MM.1S (cell line): Measurements from ENCODE around the gene PPARD.

Experiments used
- DNase-seq: peaks from one replicate; pipeline ENCODE4 v3.0.0-alpha.2; 2015
- H2AFZ ChIP-seq: fragments of 300-600 bp; sonication (generic); 2 replicates; pipeline ENCODE4 v1.6.0; 2016; ENCODE audit warnings: antibody characterized with exemption, low read length
- H3F3A ChIP-seq: fragments of 300-600 bp; sonication (generic); 2 replicates; pipeline ENCODE4 v1.6.1; 2016; ENCODE audit warnings: mild to moderate bottlenecking, antibody characterized with exemption, low read length, moderate library complexity, mixed read lengths; ENCODE audit not compliant: insufficient read depth
- H3K27ac ChIP-seq: fragments of 300-600 bp; sonication (generic); 2 replicates; pipeline ENCODE4 v1.5.1; 2016; ENCODE audit warnings: mild to moderate bottlenecking, low read length
- H3K27me3 ChIP-seq: fragments of 300-600 bp; sonication (generic); replicated peaks from 2 replicates; pipeline ENCODE4 v1.6.0; 2016; ENCODE audit warnings: low read length; ENCODE audit not compliant: insufficient read depth
- H3K36me3 ChIP-seq: fragments of 300-600 bp; sonication (generic); replicated peaks from 2 replicates; pipeline ENCODE4 v1.6.1; 2016; ENCODE audit warnings: mild to moderate bottlenecking, low read length, mixed read lengths; ENCODE audit not compliant: insufficient read depth
- H3K4me1 ChIP-seq: fragments of 300-600 bp; sonication (generic); 2 replicates; pipeline ENCODE4 v1.6.1; 2016; ENCODE audit warnings: low read length, mixed read lengths
- H3K4me2 ChIP-seq: fragments of 300-600 bp; sonication (generic); 2 replicates; pipeline ENCODE4 v1.6.0; 2016; ENCODE audit warnings: low read depth, low read length
- H3K4me3 ChIP-seq: fragments of 300-600 bp; sonication (generic); 2 replicates; pipeline ENCODE4 v1.5.1; 2016; ENCODE audit warnings: low read length, mixed read lengths
- H3K79me2 ChIP-seq: fragments of 300-600 bp; sonication (generic); 2 replicates; pipeline ENCODE4 v1.6.1; 2016; ENCODE audit warnings: mixed run types, low read length, mixed read lengths
- H3K9ac ChIP-seq: fragments of 300-600 bp; sonication (generic); 2 replicates; pipeline ENCODE4 v1.6.1; 2016; ENCODE audit warnings: low read length, mixed read lengths
- H3K9me2 ChIP-seq: fragments of 300-600 bp; sonication (generic); replicated peaks from 2 replicates; pipeline ENCODE4 v1.6.1; 2016; ENCODE audit warnings: mild to moderate bottlenecking, low read length, mixed read lengths; ENCODE audit not compliant: insufficient read depth
- H3K9me3 ChIP-seq: fragments of 300-600 bp; sonication (generic); replicated peaks from 2 replicates; pipeline ENCODE4 v1.6.1; 2016; ENCODE audit warnings: mild to moderate bottlenecking, low read length, mixed read lengths; ENCODE audit not compliant: insufficient read depth
- H4K20me1 ChIP-seq: fragments of 300-600 bp; sonication (generic); 2 replicates; pipeline ENCODE4 v1.6.1; 2016; ENCODE audit warnings: mild to moderate bottlenecking, low read length, moderate library complexity, mixed read lengths; ENCODE audit not compliant: insufficient read depth
- EZH2 ChIP-seq: fragments of 300-600 bp; sonication (generic); optimal IDR thresholded peaks from 2 replicates; pipeline ENCODE3; 2017; ENCODE audit warnings: low read depth, mild to moderate bottlenecking, antibody characterized with exemption, low read length, mixed read lengths
- EZH2phosphoT487 ChIP-seq: fragments of 300-600 bp; sonication (generic); IDR thresholded peaks from 2 replicates; pipeline ENCODE4 v1.6.1; 2018; ENCODE audit warnings: antibody characterized with exemption, low read length
- TF ChIP-seq, protein P1 (sequence below): fragments of 300-600 bp; sonication (generic); IDR thresholded peaks from 2 replicates; pipeline ENCODE4 v1.5.1; 2016; ENCODE audit warnings: antibody characterized with exemption, low read length, mixed read lengths

Gene PPARD

DNA sequence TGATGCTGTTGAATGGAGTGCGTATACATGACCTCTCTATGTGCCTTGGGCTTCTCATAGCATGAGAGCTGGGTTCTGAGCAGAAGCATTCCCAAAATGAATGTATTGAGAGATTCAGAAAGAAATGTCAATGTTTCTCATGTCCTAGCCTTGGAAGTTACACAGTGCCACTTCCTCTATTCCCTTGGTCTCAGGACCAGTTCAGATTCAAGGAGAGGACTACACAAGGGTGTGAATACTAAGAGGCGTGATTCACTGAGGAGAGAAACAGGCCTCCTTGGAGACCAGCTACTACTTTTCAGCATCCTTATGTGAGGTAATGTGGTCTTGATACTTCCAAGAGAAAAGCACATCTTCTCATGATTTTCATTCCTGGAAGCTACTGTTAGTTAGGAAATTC, 10.4 kb downstream of the PPARD start:
- Histone ChIP-seq H3K27ac (no peak overlapping the region), H3K4me2 (no peak overlapping the region), H3K9me2 (no peaks in the 10 kb centered on the region), H3K9me3 (no peaks in the 10 kb centered on the region), H3F3A (no peaks in the 10 kb centered on the region), H3K4me1 (no peaks in the 10 kb centered on the region), H4K20me1 (no peaks in the 10 kb centered on the region), H3K27me3 (no peaks in the 10 kb centered on the region), H3K4me3 (no peak overlapping the region), H3K36me3 (no peaks in the 10 kb centered on the region), H3K9ac (no peak overlapping the region), H2AFZ (no peak overlapping the region), H3K79me2 (no peaks in the 10 kb centered on the region)
- no peak for DNase-seq
- TF ChIP-seq, protein P1, sequence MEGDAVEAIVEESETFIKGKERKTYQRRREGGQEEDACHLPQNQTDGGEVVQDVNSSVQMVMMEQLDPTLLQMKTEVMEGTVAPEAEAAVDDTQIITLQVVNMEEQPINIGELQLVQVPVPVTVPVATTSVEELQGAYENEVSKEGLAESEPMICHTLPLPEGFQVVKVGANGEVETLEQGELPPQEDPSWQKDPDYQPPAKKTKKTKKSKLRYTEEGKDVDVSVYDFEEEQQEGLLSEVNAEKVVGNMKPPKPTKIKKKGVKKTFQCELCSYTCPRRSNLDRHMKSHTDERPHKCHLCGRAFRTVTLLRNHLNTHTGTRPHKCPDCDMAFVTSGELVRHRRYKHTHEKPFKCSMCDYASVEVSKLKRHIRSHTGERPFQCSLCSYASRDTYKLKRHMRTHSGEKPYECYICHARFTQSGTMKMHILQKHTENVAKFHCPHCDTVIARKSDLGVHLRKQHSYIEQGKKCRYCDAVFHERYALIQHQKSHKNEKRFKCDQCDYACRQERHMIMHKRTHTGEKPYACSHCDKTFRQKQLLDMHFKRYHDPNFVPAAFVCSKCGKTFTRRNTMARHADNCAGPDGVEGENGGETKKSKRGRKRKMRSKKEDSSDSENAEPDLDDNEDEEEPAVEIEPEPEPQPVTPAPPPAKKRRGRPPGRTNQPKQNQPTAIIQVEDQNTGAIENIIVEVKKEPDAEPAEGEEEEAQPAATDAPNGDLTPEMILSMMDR, result no peak
- TF ChIP-seq EZH2phosphoT487 (no peak), EZH2 (no peak)

DNA sequence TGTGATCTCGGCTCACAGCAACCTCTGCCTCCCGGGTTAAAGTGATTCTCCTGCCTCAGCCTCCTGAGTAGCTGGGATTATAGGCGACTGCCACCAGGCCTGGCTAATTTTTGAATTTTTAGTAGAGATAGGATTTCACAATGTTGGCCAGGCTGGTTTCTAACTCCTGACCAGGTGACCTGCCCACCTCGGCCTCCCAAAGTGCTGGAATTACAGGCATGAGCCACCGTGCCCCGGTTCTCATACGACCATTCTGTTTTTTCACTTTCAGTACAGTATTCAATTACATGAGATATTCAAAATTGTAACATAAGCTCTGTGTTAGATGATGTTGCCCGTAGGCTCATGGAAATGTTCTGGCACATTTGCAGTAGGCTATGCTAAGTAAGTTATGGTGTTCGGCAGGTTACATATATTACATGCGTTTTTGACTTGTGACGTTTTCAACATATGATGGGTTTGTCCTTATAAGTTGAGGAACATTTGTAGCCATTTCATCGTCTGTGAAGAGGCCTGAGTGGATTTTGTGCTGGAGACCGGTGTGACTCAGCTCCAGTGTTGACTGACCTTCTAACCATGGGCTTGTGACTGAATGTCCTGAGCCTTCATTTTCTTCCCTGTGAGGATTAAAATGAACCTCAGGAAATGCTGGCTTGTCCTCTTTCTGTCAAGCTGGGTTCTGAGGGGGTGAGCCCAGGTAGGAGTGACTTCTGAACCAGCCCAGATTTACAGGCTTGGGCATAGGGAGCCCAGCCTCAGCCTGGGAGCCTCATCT, 12.2 kb downstream of the PPARD start:
- H3K27me3 ChIP-seq, result no peaks in the 10 kb centered on the region
- no peak for TF ChIP-seq EZH2phosphoT487
- no peak for TF ChIP-seq EZH2
- TF ChIP-seq, protein P1, result no peak
- no peak for DNase-seq
- H3K79me2 ChIP-seq, result no peaks in the 10 kb centered on the region
- H3K9me3 ChIP-seq, result no peaks in the 10 kb centered on the region
- no peak overlapping the region for H3K27ac ChIP-seq
- no peaks in the 10 kb centered on the region for H3K36me3 ChIP-seq
- H3K4me1 ChIP-seq, result no peaks in the 10 kb centered on the region
- H3K9ac ChIP-seq, result no peak overlapping the region
- no peaks in the 10 kb centered on the region for H3F3A ChIP-seq
- no peaks in the 10 kb centered on the region for H4K20me1 ChIP-seq
- H3K9me2 ChIP-seq, result no peaks in the 10 kb centered on the region
- no peak overlapping the region for H3K4me2 ChIP-seq
- no peak overlapping the region for H3K4me3 ChIP-seq
- H2AFZ ChIP-seq, result no peak overlapping the region

DNA sequence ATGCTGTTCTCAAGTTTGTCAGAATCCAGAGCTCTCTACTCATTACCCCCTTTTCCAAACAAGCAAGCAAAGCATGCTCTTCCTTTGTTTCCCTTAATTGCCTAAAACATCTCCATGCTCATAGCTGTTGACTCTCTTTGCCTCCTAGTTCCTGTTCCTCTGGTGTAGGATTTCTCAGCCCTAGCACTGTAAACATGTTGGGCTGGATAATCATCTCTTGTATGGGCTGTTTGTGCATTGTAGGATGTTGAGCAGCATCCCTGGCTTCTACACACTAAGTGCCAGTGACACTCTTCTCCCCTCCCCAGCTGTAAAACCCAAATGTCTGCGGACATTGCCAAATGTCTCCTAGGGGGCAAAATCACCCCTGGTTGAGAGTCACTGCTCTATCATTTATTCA, 14.0 kb downstream of the PPARD start:
- Histone ChIP-seq H3K4me1 (no peaks in the 10 kb centered on the region), H3K27me3 (no peaks in the 10 kb centered on the region), H3K9ac (no peak overlapping the region), H3K9me3 (no peaks in the 10 kb centered on the region), H2AFZ (no peak overlapping the region), H3K36me3 (no peaks in the 10 kb centered on the region), H3K4me3 (no peak overlapping the region), H4K20me1 (no peaks in the 10 kb centered on the region), H3K9me2 (no peaks in the 10 kb centered on the region), H3K4me2 (no peak overlapping the region), H3K27ac (no peak overlapping the region), H3F3A (no peaks in the 10 kb centered on the region), H3K79me2 (no peaks in the 10 kb centered on the region)
- no peak for TF ChIP-seq EZH2
- no peak for TF ChIP-seq EZH2phosphoT487
- TF ChIP-seq, protein P1, result no peak
- DNase-seq, result no peak
